IMR-90 (cell line): ENCODE results near the gene SSR1. TPM values are rescaled to one million over a fixed set of nuclear protein-coding genes. Genes with fewer than 3 reads are reported as not detected.

Experiments
- ATAC-seq: fragments of 200-7000 bp; cut with Tn5 transposase; 2 replicates; pipeline ENCODE4 v1.9.1; 2020; ENCODE audit warnings: low read depth, mild to moderate bottlenecking, moderate library complexity
- BruUV-seq: library from RNA; stranded (reverse); fragments of 400-500 nt; replicated peaks from 2 replicates; lab custom pipeline; 2021; lab: Mats Ljungman, UMichigan
- CTCF ChIA-PET: fragments of 300-600 bp; formaldehyde crosslinking; extraction: SDS; loops from one replicate; lab custom pipeline; 2021; ENCODE audit warnings: antibody characterized with exemption; lab: Yijun Ruan, JAX
- POLR2A ChIA-PET: fragments of 300-600 bp; sonication (Branson Sonifier 250); formaldehyde crosslinking; loops from one replicate; lab custom pipeline; 2022; ENCODE audit warnings: antibody characterized with exemption; ENCODE audit not compliant: unreplicated experiment; lab: Charles Lee
- DNase-seq: peaks from one replicate; pipeline ENCODE4 v3.0.0; 2013
- H2AFZ ChIP-seq: replicated peaks from 2 replicates; pipeline ENCODE3; 2013; ENCODE audit warnings: low read length, mild to moderate bottlenecking; ENCODE audit not compliant: poor library complexity
- H2AK5ac ChIP-seq: 2 replicates; pipeline ENCODE4 v1.6.1; 2013; ENCODE audit warnings: low read depth, low read length, inconsistent platforms
- H2AK9ac ChIP-seq: replicated peaks from 2 replicates; pipeline ENCODE3; 2013; ENCODE audit warnings: mild to moderate bottlenecking, low read depth, low read length, moderate library complexity; ENCODE audit not compliant: poor library complexity
- H2BK120ac ChIP-seq: 2 replicates; pipeline ENCODE4 v1.6.1; 2013; ENCODE audit warnings: low read depth, low read length, inconsistent platforms
- H2BK15ac ChIP-seq: 3 replicates; pipeline ENCODE4 v1.6.1; 2013; ENCODE audit warnings: low read depth, low read length, inconsistent platforms
- H2BK20ac ChIP-seq: 2 replicates; pipeline ENCODE4 v1.6.1; 2013; ENCODE audit warnings: low read depth, mild to moderate bottlenecking, inconsistent platforms, low read length, moderate library complexity
- H2BK5ac ChIP-seq: 2 replicates; pipeline ENCODE4 v1.6.1; 2013; ENCODE audit warnings: mild to moderate bottlenecking, low read depth, low read length, inconsistent platforms; ENCODE audit not compliant: poor library complexity, severe bottlenecking
- H3K14ac ChIP-seq: replicated peaks from 2 replicates; pipeline ENCODE4 v1.6.1; 2013; ENCODE audit warnings: low read depth, low read length, inconsistent platforms
- H3K18ac ChIP-seq: 2 replicates; pipeline ENCODE4 v1.6.1; 2013; ENCODE audit warnings: low read depth, low read length, control low read depth
- H3K23ac ChIP-seq: 2 replicates; pipeline ENCODE4 v1.6.1; 2013; ENCODE audit warnings: low read depth, low read length, inconsistent platforms
- H3K27ac ChIP-seq: 2 replicates; pipeline ENCODE4 v1.5.1; 2013; ENCODE audit warnings: mild to moderate bottlenecking, control low read depth, low read length; ENCODE audit not compliant: insufficient read depth
- H3K27me3 ChIP-seq: 2 replicates; pipeline ENCODE4 v1.6.1; 2013; ENCODE audit warnings: low read length; ENCODE audit not compliant: control insufficient read depth, insufficient read depth
- H3K36me3 ChIP-seq: 2 replicates; pipeline ENCODE4 v1.6.1; 2013; ENCODE audit warnings: low read length, mixed read lengths; ENCODE audit not compliant: control insufficient read depth, insufficient read depth
- H3K4ac ChIP-seq: 2 replicates; pipeline ENCODE4 v1.6.1; 2013; ENCODE audit warnings: low read depth, low read length, inconsistent platforms
- H3K4me1 ChIP-seq: 2 replicates; pipeline ENCODE4 v1.6.1; 2013; ENCODE audit warnings: low read length, mixed read lengths; ENCODE audit not compliant: control insufficient read depth, insufficient read depth
- H3K4me2 ChIP-seq: 2 replicates; pipeline ENCODE4 v1.6.1; 2013; ENCODE audit warnings: low read depth, mild to moderate bottlenecking, control low read depth, low read length, moderate library complexity
- H3K4me3 ChIP-seq: 2 replicates; pipeline ENCODE4 v1.5.1; 2013; ENCODE audit warnings: low read depth, mild to moderate bottlenecking, control low read depth, low read length, moderate library complexity; ENCODE audit not compliant: insufficient read depth
- H3K56ac ChIP-seq: 2 replicates; pipeline ENCODE4 v1.6.1; 2013; ENCODE audit warnings: low read length, inconsistent platforms; ENCODE audit not compliant: insufficient read depth; ENCODE audit errors: extremely low read depth
- H3K79me1 ChIP-seq, 2 experiments: 2 replicates each; pipeline ENCODE4 v1.6.1; 2013; ENCODE audit warnings: low read length in 2 of 2, inconsistent platforms in 1 of 2, low read depth in 1 of 2
- H3K9ac ChIP-seq: 2 replicates; pipeline ENCODE4 v1.6.1; 2013; ENCODE audit warnings: low read depth, low read length, control low read depth
- H3K9me1 ChIP-seq: 2 replicates; pipeline ENCODE4 v1.6.1; 2013; ENCODE audit warnings: low read length, inconsistent platforms; ENCODE audit not compliant: insufficient read depth
- H3K9me3 ChIP-seq: 2 replicates; pipeline ENCODE4 v1.6.1; 2013; ENCODE audit warnings: low read length; ENCODE audit not compliant: control insufficient read depth, insufficient read depth
- H4K20me1 ChIP-seq: 2 replicates; pipeline ENCODE4 v1.6.1; 2013; ENCODE audit warnings: low read length, inconsistent platforms; ENCODE audit not compliant: insufficient read depth
- H4K5ac ChIP-seq: 2 replicates; pipeline ENCODE4 v1.6.1; 2013; ENCODE audit warnings: mild to moderate bottlenecking, low read depth, low read length, control low read depth
- H4K8ac ChIP-seq, 2 experiments: 2 replicates each; pipeline ENCODE4 v1.6.1; 2013; ENCODE audit warnings: low read depth in 2 of 2, low read length in 2 of 2, control low read depth in 1 of 2, inconsistent platforms in 1 of 2
- H4K91ac ChIP-seq: 2 replicates; pipeline ENCODE4 v1.6.1; 2013; ENCODE audit warnings: low read depth, low read length, inconsistent platforms; ENCODE audit not compliant: insufficient read depth
- BHLHE40 ChIP-seq: fragments of 150-350 bp; IDR thresholded peaks from 2 replicates; pipeline ENCODE4 v1.6.1; 2016; ENCODE audit warnings: mild to moderate bottlenecking, low read depth, low read length
- MAFK ChIP-seq: IDR thresholded peaks from 2 replicates; pipeline ENCODE4 v1.6.1; 2012; ENCODE audit warnings: low read depth, low read length, improper control_type of control experiment
- MAZ ChIP-seq: IDR thresholded peaks from 2 replicates; pipeline ENCODE4 v1.6.1; 2012; ENCODE audit warnings: low read depth, mild to moderate bottlenecking, low read length, improper control_type of control experiment, moderate library complexity, borderline replicate concordance
- MXI1 ChIP-seq: IDR thresholded peaks from 2 replicates; pipeline ENCODE4 v1.6.1; 2012; ENCODE audit warnings: low read depth, mild to moderate bottlenecking, low read length, moderate library complexity, borderline replicate concordance
- RAD21 ChIP-seq: IDR thresholded peaks from 2 replicates; pipeline ENCODE4 v1.6.1; 2012; ENCODE audit warnings: low read length, improper control_type of control experiment
- RCOR1 ChIP-seq: IDR thresholded peaks from 2 replicates; pipeline ENCODE4 v1.6.1; 2012; ENCODE audit warnings: mild to moderate bottlenecking, low read length, improper control_type of control experiment; ENCODE audit not compliant: insufficient replicate concordance
- SMC3 ChIP-seq: fragments of 150-350 bp; IDR thresholded peaks from 2 replicates; pipeline ENCODE4 v1.6.1; 2016; ENCODE audit warnings: low read depth, mild to moderate bottlenecking, antibody characterized with exemption, low read length, moderate library complexity
- USF2 ChIP-seq: fragments of 150-350 bp; IDR thresholded peaks from 2 replicates; pipeline ENCODE4 v1.6.1; 2017; ENCODE audit warnings: mild to moderate bottlenecking, antibody characterized with exemption, low read length, low read depth
- WGBS, 2 experiments: methylation state at CpG; one replicate each; pipeline versions ENCODE4 v1.1.5 to v1.1.7; 2013; ENCODE audit warnings: missing lambda C conversion rate in 2 of 2; ENCODE audit not compliant: insufficient read length in 1 of 2; ENCODE audit errors: extremely low coverage in 2 of 2; 5-methylcytosine and 5-hydroxymethylcytosine counted together
- dilution Hi-C: fragments of 300-500 bp; cut with HindIII; formaldehyde crosslinking; loops from one replicate; pipeline ENCODE4 v1.14.3; 2018; ENCODE audit warnings: low sequenced_read_pairs; ENCODE audit not compliant: unreplicated experiment
- in situ Hi-C: fragments of 300-500 bp; cut with MboI; formaldehyde crosslinking; loops from 3 replicates; pipeline ENCODE4 v1.14.3; 2019; ENCODE audit warnings: low sequenced_read_pairs, inconsistent platforms, mixed read lengths
- intact Hi-C: fragments of 100-400 bp; cut with micrococcal nuclease; formaldehyde crosslinking; loops from 2 replicates; pipeline ENCODE4 v1.10.0; 2022
- polyA plus RNA-seq, 3 experiments: library from polyadenylated mRNA; depleted of rRNA; stranded (reverse); fragments of >200 nt; gene quantifications; 2 replicates each; pipeline ENCODE4 v1.2.3, GENCODE V29; 2012; ENCODE audit warnings: low replicate concordance in 1 of 3
- total RNA-seq: library from RNA; depleted of rRNA; stranded (reverse); fragments of >200 nt; gene quantifications from 2 replicates; pipeline ENCODE4 v1.2.3, GENCODE V29; 2012

The SSR1 gene
- total and polyA plus RNA-seq, 2 of the 4 experiments (the other 2 are of a cell fraction): 110 to 120 TPM

GRCh38 chr6:7269816-7270215 lies 43.2 kb downstream of the SSR1 start:
- Histone ChIP-seq H3K9me1 (0 out of 2 replicates have a peak, but pooled peaks cover 7% of the 10 kb centered on the region), H3K9me3 (peaks cover 5% of the 10 kb centered on the region), H3K27me3 (no peaks in the 10 kb centered on the region), H2BK20ac (no peak overlapping the region), H2BK120ac (no peak overlapping the region), H4K5ac (no peak overlapping the region), H4K91ac (no peak overlapping the region), H3K4me2 (no peak overlapping the region), H2AK9ac (no peak overlapping the region), H4K8ac (no peak overlapping the region), H3K23ac (no peak overlapping the region), H3K18ac (no peak overlapping the region), H3K27ac (no peak overlapping the region), H3K56ac (no peak overlapping the region), H3K79me1 (no peaks in the 10 kb centered on the region), H2AK5ac (no peak overlapping the region), H2BK5ac (no peak overlapping the region), H3K9ac (no peak overlapping the region), H2AFZ (no peak overlapping the region), H2BK15ac (no peak overlapping the region), H3K4me3 (no peak overlapping the region), H3K36me3 (no peaks in the 10 kb centered on the region), H3K14ac (no peak overlapping the region), H3K4me1 (peaks cover 4% of the 10 kb centered on the region), H4K20me1 (no peaks in the 10 kb centered on the region), H3K4ac (no peak overlapping the region)
- DNase-seq (no peak), ATAC-seq (no peak)
- intact Hi-C loops (no loop called here), in situ Hi-C loops (no loop called here), dilution Hi-C loops (no loop called here)
- BruUV-seq: no TSS peak
- CTCF ChIA-PET: interaction anchor here (0.7 kb wide), 1 partner anchor 16 kb away, joined by 3 read pairs; no protein-coding TSS in a partner anchor
- no CpG with 5 or more reads among the region's 5 CpGs for WGBS, 2 experiments
- no peak for TF ChIP-seq MXI1
- TF ChIP-seq RCOR1: no peak
- no peak for TF ChIP-seq MAZ
- no peak for TF ChIP-seq SMC3
- no peak for TF ChIP-seq BHLHE40
- no peak for TF ChIP-seq RAD21
- no peak for TF ChIP-seq USF2
- TF ChIP-seq MAFK: no peak
- POLR2A ChIA-PET: no interaction called here
